Effector CD4-positive, alpha-beta T cell (primary cell): ENCODE measurements around the gene ATP6V1G2.
"Not testable (repeated sequence)": the region's sequence is repeated elsewhere in the genome, so short reads cannot be mapped to it uniquely, and the experiment has no call there.

Experiments used
- DNase-seq: peaks from one replicate; pipeline ENCODE4 v3.0.0-alpha.2; 2020
- total RNA-seq: gene quantifications from one replicate; lab custom pipeline; 2026; lab: John Stamatoyannopoulos, UW

The ATP6V1G2 gene
- 2.1 reads per million, percentile 4 among the genes with 10 or more reads in this experiment for total RNA-seq

GRCh38 chr6:31546339-31546957 lies at the start of gene ATP6V1G2:
ATP6V1G2 (minus strand) TSS chr6:31546608; CDS start chr6:31546559, 49 bp downstream.
- peak; percentile 75 for DNase-seq

DNA sequence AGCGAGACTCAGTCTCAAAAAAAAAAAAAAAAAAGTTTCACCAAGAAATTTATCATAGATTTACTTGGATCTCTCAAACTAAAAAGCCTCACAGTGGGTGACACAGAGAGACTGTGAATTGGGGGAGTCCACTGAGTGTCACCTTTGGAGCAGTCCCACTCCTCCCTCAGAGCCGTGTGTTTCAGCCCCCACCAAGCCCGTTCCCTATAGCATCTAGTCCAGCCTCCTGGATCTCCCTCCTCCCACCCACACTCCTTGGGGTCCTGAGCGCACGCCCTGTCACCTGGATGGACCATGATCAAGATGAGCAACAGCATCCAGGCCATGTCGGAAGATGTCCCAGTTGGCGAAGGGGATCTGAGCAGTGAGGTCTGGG lies 46.0 kb upstream of the ATP6V1G2 start:
- no peak for DNase-seq

DNA sequence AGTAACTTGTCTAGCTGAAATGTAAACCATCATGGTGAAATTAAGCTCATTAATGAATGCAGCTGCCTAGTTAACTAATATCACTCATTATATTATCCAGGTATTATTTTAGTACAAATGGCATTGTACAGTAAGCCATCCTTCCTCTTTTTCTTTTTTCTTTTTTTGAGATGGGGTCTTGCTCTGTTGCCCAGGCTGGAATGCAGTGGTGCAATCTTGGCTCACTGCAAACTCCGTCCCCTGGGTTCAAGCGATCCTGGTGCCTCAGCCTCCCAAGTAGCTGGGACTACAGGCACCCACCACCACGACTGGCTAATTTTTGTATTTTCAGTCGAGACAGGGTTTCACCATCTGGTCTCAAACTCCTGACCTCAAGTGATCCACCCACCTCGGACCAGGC lies 44.3 kb upstream of the ATP6V1G2 start:
- not testable (repeated sequence) for DNase-seq

GRCh38 chr6:31588871-31589650 lies 42.7 kb upstream of the ATP6V1G2 start:
- DNase-seq, result no peak

GRCh38 chr6:31587791-31588777 lies 41.7 kb upstream of the ATP6V1G2 start:
- DNase-seq, result no peak

- DNase-seq, result no peak
Observed at GRCh38 chr6:31586599-31587281, 40.3 kb upstream of the ATP6V1G2 start.

- no peak for DNase-seq
Observed at GRCh38 chr6:31586008-31586407, 39.6 kb upstream of the ATP6V1G2 start, which contains the start of gene LST1. LST1 (plus strand) TSS chr6:31586277; CDS start chr6:31587300, 1,023 bp downstream.

- DNase-seq, result no peak
Observed at GRCh38 chr6:31585491-31585890, 39.1 kb upstream of the ATP6V1G2 start.

GRCh38 chr6:31582230-31582643 lies 35.8 kb upstream of the ATP6V1G2 start, which contains the start of gene LTB:
LTB (minus strand) TSS chr6:31582424; CDS start chr6:31582417, 7 bp downstream.
- DNase-seq, result peak; percentile 68

- no peak for DNase-seq
Observed at GRCh38 chr6:31581434-31582229, 35.2 kb upstream of the ATP6V1G2 start.

- peak; percentile 85 for DNase-seq
Observed at GRCh38 chr6:31580807-31581433, 34.5 kb upstream of the ATP6V1G2 start.

DNA sequence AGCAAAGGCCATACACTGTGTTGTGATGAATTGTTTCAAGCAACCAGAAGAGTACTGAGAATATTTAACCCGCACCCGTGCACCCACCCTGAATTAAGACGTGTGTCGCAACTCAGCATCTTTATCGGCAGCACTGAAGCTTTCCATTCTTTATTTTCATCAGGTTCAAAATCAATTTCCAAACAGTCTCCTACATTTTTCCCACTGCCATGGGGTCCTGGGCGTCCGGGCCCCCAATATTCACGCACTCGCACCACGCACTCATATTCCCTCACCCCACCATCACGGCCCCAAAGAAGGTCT lies 34.0 kb upstream of the ATP6V1G2 start:
- no peak for DNase-seq

GRCh38 chr6:31579546-31580437 lies 33.4 kb upstream of the ATP6V1G2 start:
- DNase-seq, result no peak

DNA sequence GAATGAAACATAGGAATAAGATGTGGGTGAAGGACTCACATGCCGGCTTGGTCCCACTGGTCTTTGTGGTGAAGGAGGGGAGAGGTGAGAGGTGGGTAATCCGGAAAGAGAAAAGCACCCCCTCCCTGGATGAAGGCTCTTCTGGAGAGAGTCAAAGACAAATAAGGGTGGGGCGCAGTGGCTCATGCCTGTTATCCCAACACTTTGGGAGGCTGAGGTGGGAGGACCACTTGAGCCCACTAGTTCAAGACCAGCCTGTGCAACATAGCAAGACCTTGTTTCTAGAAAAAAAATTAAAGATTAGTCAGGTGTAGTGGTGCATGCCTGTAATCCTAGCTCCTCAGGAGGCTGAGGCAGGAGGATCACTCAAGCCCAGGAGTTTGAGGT lies 32.7 kb upstream of the ATP6V1G2 start:
- DNase-seq, result no peak

- no peak for DNase-seq
Observed at GRCh38 chr6:31578184-31579118, 32.0 kb upstream of the ATP6V1G2 start.

- DNase-seq, result no peak
Observed at GRCh38 chr6:31577579-31577966, 31.2 kb upstream of the ATP6V1G2 start.

GRCh38 chr6:31576897-31577578 lies 30.6 kb upstream of the ATP6V1G2 start:
- DNase-seq, result no peak
